Activated CD4-positive, alpha-beta T cell treated with anti-CD3 and anti-CD28 coated beads, Interleukin-2, Interleukin-6, amounts not matched to agents 100 ng/mL and 50 ng/mL, durations not matched to agents 16 hours and 8 hours (primary cell): ENCODE results near the gene CDK10.

ENCODE experiments used
- DNase-seq: peaks from one replicate; pipeline ENCODE4 v3.0.0-alpha.2; 2020

The CDK10 gene

GRCh38 chr16:89738072-89738377 lies 51.5 kb downstream of the CDK10 start:
- DNase-seq = no peak

GRCh38 chr16:89738538-89739317 lies 52.2 kb downstream of the CDK10 start:
- no peak for DNase-seq

GRCh38 chr16:89739383-89739782 lies 52.9 kb downstream of the CDK10 start:
- no peak for DNase-seq

- no peak for DNase-seq
These were observed 55.0 kb downstream of the CDK10 start for GRCh38 chr16:89741342-89742014.

GRCh38 chr16:89742948-89743347 lies 56.5 kb downstream of the CDK10 start:
- no peak for DNase-seq

GRCh38 chr16:89744813-89745212 lies 58.3 kb downstream of the CDK10 start:
- DNase-seq = no peak
